GM21360 (cell line): ENCODE results near the gene TSPAN6.

Source experiments
- ATAC-seq: cut with Tn5 transposase; IDR thresholded peaks from one replicate; pipeline ENCODE4 v1.9.1; 2021; ENCODE audit warnings: mild to moderate bottlenecking, moderate library complexity; ENCODE audit not compliant: unreplicated experiment

Gene TSPAN6

DNA sequence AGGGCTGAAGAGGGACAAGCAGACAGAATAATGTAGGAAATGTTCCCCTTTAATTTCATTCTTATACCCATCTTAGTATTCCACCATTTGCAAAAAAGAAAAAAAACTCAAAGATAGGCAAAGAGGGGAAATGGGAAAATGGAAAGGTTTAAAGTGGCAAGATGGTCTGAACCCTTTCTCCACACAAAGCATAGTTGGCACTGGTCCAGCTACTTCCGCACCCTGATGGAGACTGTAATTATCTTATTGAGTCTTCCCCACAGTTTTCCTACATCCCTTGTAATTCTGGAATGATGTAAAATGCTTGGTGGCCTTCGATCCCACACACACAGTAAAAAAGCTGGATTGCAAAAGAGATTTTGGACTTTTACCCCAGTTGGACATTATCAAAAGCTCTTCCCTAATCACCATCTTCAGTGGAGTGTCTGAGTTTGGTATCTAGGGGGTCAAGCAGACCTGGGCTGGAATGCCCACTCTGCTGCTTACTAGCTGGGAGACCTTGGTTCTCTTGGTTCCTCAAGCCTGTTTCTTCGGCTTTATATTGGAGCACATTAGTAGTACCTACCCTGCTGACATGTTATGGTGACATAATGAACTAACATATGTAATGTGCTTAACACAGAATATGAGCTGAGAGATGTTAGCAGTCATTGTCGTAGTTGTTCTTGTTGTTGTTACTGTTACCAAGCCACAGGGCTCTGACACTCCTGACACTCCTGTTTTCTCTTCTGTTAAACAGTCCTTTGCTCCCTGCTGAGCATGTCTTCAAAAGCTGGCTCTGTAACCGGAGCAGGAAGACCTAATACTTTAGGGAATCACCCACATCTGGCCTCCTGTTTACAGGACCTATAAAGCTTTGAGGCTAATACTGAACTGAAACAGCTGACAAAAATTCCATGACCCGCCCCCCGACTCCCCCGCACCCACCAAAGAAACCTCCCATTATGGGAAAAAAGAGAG, 12.1 kb upstream of the TSPAN6 start:
- no peak for ATAC-seq

DNA sequence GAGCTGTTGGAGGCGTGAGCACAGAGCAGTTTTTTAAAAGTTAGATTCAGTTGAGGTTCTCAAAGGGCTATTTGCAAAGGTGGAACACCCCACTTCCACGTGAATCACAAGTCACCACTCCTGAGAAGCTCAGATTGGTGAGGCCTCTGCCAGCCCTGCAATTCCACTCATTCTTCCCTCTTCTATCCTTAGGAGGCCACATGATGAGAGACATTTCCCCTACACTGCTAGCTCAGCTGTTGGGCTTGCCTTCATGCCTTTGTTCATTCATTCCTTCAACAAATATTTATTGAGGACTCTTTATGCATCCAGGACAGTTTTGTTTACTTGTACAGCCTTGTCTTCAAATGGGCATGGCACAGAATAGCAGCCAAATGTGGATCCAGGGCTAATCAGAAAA, 11.1 kb upstream of the TSPAN6 start:
- no peak for ATAC-seq

DNA sequence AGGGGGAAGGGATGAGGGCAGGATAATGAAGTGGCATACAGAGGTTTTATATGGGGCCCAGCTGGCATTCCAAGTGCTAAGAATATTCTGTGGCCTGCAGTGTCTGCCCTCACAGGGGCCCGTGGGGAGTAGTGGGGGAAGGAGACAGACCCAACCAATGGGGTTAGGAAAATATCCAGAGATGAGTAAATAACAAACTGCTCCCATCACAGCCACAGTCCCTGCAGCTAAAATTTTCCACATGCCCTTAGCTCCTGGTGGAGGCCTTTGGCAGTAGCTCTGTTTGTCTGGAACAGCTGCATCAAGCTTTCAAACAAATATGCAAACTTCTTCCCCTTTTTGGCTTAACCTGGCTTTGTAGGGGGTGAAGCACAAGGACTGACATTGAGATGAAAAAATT, 10.5 kb upstream of the TSPAN6 start:
- no peak for ATAC-seq

DNA sequence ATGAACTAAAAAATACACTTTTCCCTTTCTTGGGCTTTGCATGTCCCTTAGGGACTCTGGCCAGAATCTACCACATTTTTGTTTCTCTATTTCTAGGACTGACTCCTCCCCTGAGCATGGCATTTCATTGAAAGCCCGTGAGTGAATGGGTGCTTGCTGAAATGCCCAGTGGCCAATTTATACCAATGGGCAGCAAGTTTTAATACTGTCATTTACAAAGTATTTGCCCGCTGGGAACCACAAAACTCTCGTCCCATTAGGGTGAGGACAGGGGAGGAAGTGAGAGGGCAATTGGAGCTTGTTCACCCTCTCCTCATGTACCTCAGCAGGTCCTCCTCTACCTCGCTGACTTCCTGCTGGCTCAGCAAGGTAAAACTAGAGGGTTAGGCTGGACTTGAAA, 8.5 kb upstream of the TSPAN6 start:
- ATAC-seq: no peak

DNA sequence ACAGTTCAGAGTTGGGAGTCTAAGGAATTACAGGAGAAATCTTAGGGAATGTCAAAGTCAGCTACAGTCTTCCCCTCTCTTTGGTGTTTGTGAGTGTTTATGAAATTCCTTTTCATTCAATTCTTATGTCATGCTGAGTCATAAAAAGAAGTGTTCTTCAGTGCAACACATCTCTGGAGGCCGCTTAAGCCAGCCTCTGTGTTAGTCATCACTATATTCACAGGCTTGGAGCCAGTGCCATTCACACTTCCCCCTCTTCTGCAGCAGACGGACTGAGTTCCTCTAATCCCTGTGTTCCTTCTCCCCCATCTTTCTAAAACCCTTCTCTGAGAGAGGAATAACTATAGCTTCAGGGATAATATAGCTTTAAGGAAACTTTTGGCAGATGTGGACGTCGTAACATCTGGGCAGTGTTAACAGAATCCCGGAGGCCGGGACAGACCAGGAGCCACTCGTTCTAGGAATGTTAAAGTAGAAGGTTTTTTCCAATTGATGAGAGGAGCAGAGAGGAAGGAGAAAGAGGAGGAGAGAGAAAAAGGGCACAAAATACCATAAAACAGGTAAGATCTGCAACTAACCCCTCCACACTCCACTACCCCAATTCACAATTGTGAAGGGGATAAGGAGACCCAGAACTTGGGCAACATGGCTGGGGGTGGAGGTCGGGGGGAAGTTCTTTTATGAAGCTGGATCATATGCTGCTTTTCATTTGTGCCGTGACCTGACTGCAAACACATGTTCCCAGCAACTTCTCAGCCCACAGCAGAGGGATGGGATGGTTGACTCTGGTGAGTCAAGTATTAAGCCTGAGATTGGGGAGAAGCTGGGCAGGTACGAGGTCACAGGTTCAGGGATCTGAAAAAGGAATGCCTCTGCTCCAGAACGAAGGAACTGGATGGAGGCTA, 7.6 kb upstream of the TSPAN6 start, which contains the start of gene SRPX2:
Gene SRPX2, plus strand, starts transcription at position 244 of the 905 bp plus-strand sequence. CDS start 2,124 bp downstream, outside the sequence.
- peak; percentile 73 for ATAC-seq

DNA sequence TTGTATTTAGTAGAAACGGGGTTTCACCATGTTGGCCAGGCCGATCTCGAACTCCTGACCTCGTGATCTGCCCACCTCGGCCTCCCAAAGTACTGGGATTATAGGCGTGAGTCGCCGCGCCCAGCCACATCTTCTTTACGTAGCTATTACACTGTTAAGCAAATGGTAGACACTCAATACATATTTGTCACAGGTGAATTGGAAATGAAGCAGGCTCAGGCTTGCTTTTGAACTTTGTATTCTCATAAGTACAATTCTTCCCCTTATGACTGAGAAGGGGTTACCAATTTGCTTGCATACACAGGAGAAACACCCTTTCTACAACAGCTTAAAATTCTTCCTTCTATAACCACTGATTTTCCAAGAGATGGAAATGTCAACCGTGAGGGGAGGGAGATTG, 6.6 kb upstream of the TSPAN6 start:
- no peak for ATAC-seq

DNA sequence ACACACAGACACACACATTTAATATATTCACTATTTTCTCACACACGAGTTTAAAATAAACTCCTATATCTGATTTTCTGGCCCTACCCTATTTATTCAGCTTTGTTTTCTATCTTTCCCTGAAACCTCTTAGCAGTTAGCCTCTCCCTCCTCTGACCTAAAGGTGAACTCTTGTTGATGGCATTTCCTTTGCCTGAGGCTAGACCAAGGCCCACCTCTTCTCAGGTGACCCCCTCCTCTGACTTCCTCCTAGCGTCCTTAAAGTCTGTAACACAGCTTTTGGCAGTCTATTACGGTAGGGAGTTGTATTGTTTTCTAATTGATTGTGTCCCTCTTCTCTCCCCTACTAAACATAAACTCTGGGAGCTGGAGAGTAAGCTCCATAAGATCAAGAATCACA, 5.7 kb upstream of the TSPAN6 start:
- ATAC-seq: no peak

DNA sequence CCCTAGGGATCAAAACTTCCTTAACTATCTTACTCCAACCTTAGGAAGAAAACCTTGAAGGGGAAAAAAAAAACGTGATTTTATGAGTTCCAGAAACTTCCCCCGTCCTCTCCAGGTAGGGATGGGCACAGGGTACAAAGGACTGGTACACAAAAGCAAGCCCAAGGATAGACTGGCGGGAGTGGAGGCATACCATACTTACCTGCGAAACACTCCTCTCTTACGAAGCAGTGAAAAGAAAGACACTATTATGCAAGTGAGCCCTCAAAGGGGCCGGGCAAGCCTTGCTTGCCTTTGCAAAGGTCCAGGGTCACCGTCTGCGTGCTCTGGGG, 651 bp downstream of the TSPAN6 start:
- no peak for ATAC-seq

DNA sequence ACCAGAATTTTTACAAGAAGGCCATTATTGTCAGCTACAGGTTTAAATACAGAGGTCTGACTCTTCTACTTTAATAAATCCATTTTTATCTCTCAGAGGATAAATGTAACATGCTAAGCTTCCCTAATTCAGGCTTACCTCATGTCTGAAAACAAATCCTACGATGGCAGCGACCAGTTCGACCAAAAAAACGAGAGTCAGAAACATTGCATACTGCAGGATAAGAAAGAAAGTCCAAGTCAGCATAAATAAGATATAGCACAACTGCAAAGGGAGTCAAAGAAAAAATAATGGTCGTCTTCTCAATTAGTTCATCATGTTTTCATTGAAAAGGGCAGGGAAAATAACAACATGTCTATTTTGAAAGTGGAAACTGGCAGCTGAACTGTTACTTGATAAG, 1.6 kb downstream of the TSPAN6 start:
- no peak for ATAC-seq

DNA sequence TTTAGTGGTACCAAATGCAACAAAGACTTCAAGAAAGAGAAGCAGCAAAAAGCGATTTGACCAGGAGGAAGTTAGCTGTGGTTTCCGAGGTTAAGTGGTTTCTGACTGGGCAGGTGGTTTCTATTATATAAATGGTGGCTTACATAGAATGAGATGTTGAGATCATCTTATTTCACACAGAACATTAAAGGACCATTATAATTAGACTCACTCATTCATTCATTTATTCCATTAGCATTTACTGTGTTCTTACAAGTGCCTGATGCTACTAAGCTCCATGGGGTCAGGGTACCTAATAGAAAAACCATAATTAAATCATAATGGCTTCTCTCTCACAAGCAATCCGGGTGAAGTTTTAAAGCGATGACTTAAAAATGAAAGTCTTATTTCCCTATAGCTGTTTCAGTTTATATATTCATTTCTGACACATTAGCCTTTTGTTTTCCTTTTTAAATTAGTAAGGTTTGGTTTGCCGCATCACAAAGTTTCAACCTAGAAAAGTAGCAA, 10.6 kb downstream of the TSPAN6 start:
- ATAC-seq: peak; percentile 93

DNA sequence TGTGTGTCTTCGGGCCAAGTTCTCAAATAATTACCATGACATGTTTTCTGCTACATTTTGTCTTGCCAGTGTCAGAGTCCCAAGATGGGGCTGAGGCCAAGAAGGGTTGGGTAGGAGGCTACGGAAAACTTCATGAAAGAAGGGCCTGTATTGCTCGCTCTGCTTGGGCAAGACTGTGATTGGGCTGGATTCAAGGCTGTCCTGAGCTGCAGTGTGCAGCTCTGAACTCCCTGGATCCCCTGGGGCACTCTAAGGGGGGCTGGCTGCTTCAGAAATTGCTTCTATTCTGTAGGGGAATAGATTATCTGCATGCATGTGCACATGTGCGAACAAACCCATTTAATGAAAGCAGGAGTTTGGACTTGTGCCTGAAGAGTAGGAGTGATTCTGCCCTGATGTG, 13.6 kb downstream of the TSPAN6 start:
- ATAC-seq: no peak

DNA sequence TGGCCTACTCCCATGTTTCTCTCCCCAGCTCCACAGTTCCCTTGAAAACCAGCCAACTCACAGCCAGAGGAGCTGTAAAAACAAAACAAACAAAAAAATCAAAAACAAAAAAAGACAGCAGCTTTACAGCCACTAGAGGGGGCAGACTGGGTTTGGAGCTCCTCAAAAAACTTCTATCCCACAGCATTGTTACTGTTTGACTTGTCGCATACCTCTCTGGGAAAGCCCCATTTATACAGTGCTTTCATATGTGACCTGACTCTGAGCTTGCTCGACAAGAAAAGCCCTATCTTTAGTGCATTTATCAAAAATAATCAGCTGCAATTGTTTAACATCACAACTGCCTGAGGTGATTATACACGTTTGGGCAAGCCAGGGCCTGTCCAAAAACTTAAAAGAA, 21.6 kb downstream of the TSPAN6 start:
- ATAC-seq: peak; percentile 100

DNA sequence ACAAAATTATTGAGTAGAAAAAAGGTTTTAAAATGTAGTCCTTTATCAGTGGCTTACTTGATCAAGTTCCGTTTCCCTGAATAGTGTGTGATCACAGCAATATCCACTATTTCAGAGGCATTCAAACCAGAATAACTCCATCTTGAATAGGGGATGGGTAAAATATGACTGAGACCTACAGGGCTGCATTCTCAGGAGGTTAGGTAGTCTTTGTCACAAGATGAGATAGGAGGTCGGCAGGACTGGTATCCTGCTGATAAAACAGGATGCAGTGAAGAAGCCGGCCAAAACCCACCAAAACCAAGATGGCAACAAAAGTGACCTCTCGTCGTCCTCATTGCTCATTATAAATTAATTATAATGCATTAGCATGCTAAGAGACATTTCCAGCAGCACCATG, 24.7 kb downstream of the TSPAN6 start:
- ATAC-seq: no peak

DNA sequence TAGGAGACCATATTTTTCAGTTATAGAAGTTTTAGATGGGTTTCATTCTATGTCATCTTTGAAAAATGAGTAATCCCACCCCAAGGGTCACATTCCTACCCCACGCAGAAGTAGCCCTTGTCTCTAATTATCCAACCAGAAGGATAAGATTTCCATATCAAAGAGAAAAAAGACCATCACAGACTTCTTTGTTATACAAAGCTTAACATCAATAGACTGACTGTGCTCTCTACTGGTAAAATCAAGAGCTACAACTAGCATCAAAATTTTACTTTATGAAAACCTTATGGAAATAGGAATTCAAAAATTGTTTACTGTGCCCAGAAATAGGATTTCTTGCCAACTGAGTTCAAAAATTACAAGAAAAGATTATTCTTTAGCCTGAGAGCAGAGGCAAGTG, 27.0 kb downstream of the TSPAN6 start:
- no peak for ATAC-seq

DNA sequence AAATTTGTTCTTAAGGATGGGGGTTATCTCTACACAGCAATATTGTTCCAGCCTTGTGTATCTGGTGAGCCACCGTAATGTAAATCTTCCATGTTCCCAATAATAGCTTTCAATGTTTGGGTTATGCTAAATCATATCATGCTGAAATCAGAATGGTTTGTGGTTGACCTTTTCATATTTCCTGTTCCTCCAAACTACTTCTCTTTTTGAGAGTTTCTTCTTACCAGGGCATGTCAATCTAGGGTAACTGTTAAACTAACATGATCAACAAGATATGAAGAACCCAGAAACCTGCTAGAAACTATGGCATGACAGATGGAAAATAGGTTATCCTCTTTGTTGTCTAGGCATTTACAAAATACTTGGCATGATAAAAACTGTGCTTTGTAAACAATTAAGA, 29.9 kb downstream of the TSPAN6 start:
- ATAC-seq: no peak

DNA sequence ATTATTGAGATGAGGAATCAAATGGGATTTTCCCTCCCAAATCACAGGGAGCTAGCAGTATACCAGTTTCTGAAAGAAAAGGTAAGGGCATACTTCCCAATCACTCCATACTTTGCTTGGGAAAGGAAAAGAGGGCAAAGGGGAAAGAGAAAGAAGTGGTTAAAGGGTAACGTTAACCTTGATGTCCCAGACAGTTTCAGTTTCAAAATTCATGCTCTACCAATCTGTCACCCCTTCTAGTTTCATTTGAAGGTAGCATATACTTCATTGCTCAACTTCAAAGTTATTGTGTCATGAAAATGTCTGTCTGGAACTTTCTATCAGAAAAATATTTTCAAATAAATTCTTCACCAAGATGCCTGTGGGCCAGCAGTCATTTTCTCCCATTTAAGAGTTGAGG, 35.8 kb downstream of the TSPAN6 start:
- ATAC-seq: peak; percentile 72

DNA sequence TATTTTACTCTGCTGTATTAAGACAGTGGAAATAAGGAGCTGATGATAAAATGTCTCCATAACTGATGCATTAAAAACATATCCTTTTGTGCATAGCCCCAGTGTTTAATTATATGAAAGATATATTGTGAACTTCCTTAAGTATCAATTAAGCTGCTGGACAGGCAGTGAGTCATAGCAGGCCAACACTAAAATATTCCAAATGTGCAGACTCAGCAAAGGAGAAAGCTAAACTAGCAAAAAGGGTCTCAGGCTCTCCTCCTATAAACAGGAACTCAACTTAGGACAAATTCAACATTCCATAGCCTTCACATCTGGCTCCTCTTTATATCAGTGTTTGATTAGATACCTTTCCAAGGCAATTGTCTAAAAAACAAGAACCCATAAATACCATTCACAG, 36.3 kb downstream of the TSPAN6 start:
- ATAC-seq: no peak

DNA sequence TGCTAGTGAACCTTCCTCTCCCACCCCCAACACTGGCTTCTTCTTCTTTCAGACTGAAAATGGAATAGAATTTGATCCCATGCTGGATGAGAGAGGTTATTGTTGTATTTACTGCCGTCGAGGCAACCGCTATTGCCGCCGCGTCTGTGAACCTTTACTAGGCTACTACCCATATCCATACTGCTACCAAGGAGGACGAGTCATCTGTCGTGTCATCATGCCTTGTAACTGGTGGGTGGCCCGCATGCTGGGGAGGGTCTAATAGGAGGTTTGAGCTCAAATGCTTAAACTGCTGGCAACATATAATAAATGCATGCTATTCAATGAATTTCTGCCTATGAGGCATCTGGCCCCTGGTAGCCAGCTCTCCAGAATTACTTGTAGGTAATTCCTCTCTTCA, 37.1 kb downstream of the TSPAN6 start:
- no peak for ATAC-seq

DNA sequence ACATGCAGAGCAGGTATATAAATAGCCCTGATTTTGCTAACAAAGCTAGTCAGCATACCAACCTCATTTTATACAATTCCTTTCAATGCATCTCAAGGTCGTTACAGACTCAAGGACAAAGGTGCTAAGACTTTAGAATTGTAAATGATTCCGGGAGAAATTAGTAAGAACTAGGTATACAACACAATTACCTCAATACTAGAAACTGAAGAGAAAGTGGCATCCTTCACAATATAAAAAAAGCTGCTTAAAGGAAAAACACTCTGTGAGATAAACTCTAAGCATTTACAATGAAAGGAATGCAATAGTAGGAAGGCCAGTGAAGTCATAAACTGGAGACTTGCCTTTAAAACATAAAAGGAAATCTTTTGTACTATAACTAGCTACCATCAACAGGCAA, 40.0 kb downstream of the TSPAN6 start:
- ATAC-seq: no peak

DNA sequence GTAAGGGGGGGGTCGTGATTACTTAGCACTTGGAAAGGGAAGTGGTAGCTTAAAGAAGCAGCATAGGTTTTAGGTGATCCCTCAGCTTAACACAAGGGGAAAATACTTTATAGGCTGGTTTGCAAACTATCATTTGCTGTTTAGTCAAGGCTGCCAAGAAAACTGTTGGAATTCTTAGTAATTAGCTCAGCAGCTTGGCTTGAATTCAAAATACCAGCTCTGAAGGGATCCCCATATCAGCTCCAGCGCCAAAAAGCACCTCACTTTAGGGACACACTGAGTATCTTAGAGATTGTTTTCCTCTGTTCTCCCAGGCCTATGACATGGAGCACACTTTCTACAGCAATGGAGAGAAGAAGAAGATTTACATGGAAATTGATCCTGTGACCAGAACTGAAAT, 43.0 kb downstream of the TSPAN6 start:
- ATAC-seq: no peak

DNA sequence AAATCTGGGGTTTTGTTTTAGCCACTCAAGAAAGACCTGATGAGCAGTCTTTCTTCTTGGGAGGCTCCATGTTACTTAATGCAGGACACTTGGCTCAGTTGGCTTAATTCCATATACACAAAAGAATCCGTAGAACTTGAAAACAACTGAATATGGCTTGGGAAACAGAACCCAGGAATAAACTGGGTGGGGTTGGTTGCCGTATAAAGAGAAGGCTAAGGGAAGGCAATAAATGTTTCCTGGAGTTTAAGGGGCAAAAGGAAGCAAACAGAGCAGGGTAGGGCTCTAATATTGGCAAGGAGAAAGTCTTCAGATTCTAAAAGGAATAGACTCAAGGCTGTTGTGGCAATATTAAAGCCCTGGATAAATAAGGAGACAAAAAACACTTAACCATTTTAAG, 43.5 kb downstream of the TSPAN6 start:
- no peak for ATAC-seq
